ENCODE measurements around the gene MET.

MET gene

DNA sequence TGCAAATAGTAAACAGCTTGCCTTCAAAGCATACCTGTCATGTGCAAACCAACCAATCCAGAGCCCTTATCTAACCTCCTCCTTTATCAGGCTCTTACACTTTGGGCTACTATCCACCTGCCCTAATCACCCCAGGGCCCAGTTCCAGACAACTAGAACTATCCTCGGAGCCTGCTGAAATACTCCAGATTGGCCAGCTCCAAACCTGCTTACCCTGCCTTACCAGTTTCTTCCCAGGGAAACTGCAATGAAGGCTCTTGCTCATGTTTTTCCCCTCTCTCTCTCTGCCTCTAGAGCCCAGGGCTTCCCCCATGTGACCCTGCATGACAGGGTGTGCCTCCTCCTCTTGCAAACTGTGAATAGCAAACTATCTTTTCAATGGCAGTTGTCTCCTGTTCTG is 109.0 kb downstream of the MET start:
- TF ChIP-seq, protein P1, sequence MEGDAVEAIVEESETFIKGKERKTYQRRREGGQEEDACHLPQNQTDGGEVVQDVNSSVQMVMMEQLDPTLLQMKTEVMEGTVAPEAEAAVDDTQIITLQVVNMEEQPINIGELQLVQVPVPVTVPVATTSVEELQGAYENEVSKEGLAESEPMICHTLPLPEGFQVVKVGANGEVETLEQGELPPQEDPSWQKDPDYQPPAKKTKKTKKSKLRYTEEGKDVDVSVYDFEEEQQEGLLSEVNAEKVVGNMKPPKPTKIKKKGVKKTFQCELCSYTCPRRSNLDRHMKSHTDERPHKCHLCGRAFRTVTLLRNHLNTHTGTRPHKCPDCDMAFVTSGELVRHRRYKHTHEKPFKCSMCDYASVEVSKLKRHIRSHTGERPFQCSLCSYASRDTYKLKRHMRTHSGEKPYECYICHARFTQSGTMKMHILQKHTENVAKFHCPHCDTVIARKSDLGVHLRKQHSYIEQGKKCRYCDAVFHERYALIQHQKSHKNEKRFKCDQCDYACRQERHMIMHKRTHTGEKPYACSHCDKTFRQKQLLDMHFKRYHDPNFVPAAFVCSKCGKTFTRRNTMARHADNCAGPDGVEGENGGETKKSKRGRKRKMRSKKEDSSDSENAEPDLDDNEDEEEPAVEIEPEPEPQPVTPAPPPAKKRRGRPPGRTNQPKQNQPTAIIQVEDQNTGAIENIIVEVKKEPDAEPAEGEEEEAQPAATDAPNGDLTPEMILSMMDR (IDR thresholded peaks at IDR 0.05; ENCODE audit: low read depth, low read length): no peak
- Histone ChIP-seq H3K4me3 (ENCODE audit: low read depth, low read length) (no peak overlapping the region), H3K9me3 (ENCODE audit: severe bottlenecking) (no peaks in the 10 kb centered on the region), H3K27ac (no peak overlapping the region), H3K36me3 (no peaks in the 10 kb centered on the region), H3K27me3 (ENCODE audit: insufficient read depth, low read depth, severe bottlenecking) (no peaks in the 10 kb centered on the region)
- no peak for DNase-seq

DNA sequence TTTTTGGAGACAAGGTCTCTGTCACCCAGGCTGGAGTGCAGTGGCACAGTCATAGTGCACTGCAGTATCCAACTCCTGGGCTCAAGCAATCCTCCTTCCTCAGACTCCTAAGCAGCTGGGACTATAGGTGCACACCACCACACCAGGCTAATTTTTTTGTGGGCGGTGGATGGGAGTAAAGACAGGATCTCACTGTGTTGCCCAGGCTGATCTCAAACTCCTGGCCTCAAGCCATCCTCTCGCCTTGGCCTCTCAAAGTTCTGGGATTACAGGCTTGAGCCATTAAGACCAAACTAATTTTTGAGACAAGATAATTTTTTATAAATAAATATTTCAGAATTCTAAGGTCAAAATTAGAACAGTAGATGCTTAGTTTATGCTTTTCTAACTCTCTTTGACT is 109.6 kb downstream of the MET start:
- Histone ChIP-seq H3K4me3 (ENCODE audit: low read depth, low read length) (no peak overlapping the region), H3K9me3 (ENCODE audit: severe bottlenecking) (no peaks in the 10 kb centered on the region), H3K27ac (no peak overlapping the region), H3K36me3 (no peaks in the 10 kb centered on the region), H3K27me3 (ENCODE audit: insufficient read depth, low read depth, severe bottlenecking) (no peaks in the 10 kb centered on the region)
- DNase-seq: no peak
- TF ChIP-seq, protein P1 (IDR thresholded peaks at IDR 0.05; ENCODE audit: low read depth, low read length): no peak

DNA sequence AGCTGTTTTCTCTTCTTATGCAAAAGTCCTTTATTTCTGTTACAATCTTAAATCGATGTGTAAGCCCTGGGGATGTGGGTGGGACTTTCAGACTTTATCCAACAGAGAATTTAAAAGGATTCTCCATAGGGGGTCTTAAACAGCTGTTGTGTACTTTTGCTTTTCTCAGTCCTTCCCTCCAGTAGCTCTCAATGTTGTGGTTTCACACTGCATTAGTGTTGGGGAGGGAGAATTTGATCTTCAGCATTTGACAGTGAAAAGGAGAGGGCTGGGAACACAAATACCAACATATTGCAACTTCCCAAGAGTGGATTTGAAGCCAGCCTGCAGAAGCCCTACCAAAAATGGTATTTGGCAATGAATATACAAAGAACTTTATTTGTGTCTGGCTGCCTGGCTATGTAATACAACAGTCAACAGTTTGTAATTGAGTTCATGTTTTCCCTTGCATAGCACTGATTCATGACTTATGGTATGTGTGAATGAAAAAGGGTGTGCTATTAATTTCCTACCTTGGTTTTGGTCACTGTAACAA is 110.2 kb downstream of the MET start:
- DNase-seq: no peak
- Histone ChIP-seq H3K27me3 (ENCODE audit: insufficient read depth, low read depth, severe bottlenecking) (no peaks in the 10 kb centered on the region), H3K9me3 (ENCODE audit: severe bottlenecking) (no peaks in the 10 kb centered on the region), H3K4me3 (ENCODE audit: low read depth, low read length) (no peak overlapping the region), H3K27ac (no peak overlapping the region), H3K36me3 (no peaks in the 10 kb centered on the region)
- TF ChIP-seq, protein P1 (IDR thresholded peaks at IDR 0.05; ENCODE audit: low read depth, low read length): no peak

DNA sequence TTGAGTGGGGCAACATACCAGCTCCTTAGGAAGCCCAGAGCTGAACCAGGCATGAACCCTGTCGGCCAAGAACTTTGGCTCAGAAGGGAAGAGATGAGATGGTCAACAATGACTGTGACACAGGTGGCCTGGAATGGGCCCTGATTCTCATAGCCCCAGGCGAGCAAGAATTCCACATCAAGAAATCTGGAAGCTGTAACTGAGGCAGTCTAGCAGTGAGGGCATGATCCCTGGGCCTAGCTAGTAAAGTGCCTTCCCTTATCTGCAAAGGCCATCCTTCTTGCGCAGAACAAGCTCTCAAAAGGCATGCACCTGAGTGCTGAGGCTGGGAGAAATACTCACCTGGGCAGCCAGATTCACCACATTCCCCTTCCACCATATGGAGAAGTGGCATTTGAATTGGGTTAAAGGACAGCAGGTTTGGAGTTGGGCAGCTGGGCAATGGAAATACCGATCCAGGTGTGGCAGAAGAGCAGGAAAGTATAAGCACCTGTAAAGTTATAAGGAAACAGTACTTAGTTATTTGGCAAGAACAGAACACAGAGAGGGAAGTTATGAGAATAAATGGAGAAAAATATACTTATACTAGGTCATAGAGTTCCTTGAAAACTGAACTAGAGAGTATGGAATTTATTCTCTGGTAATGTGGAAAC is 111.8 kb downstream of the MET start:
- H3K36me3 ChIP-seq: no peaks in the 10 kb centered on the region
- TF ChIP-seq, protein P1 (IDR thresholded peaks at IDR 0.05; ENCODE audit: low read depth, low read length): no peak
- no peak overlapping the region for H3K27ac ChIP-seq
- DNase-seq: no peak
- no peak overlapping the region for H3K4me3 ChIP-seq (ENCODE audit: low read depth, low read length)
- H3K27me3 ChIP-seq (ENCODE audit: insufficient read depth, low read depth, severe bottlenecking): no peaks in the 10 kb centered on the region
- no peaks in the 10 kb centered on the region for H3K9me3 ChIP-seq (ENCODE audit: severe bottlenecking)

DNA sequence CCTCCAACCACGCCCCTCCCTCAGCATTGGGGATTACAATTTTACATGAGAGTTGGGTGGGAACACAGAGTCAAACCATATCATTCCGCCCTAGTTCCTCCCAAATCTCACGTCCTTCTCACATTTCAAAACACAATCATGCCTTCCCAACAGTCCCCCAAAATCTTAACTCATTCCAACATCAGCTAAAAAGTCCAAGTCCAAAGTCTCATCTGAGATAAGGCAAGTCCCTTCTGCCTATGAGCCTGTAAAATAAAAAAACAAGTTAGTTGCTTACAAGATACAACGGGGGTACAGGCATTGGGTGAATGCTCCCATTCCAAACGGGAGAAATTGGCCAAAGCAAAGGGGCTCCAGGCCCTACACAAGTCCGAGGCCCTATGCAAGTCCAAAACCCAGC is 112.7 kb downstream of the MET start:
- Histone ChIP-seq H3K27ac (no peak overlapping the region), H3K27me3 (ENCODE audit: insufficient read depth, low read depth, severe bottlenecking) (no peaks in the 10 kb centered on the region), H3K4me3 (ENCODE audit: low read depth, low read length) (no peak overlapping the region), H3K9me3 (ENCODE audit: severe bottlenecking) (no peaks in the 10 kb centered on the region), H3K36me3 (no peaks in the 10 kb centered on the region)
- DNase-seq: no peak
- TF ChIP-seq, protein P1 (IDR thresholded peaks at IDR 0.05; ENCODE audit: low read depth, low read length): no peak

DNA sequence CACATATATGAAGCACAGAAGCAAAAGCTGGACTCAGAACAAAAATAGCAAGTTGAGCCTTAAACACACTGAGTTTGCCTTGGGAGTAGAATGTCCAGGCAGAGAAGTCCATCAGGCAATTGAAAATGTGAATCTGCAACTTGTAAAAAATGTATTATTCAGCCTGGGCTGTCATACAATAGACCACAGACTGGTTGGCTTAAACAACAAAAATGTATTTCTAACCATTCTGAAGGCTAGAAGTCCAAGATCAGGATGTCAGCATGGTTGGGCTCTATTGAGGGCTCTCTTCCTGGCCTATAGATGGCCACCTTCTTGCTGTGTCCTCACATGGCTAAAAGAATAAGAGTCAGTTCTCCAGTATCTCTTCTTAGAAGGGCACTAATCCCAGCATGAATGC is 113.8 kb downstream of the MET start:
- TF ChIP-seq, protein P1 (IDR thresholded peaks at IDR 0.05; ENCODE audit: low read depth, low read length): no peak
- Histone ChIP-seq H3K4me3 (ENCODE audit: low read depth, low read length) (no peak overlapping the region), H3K9me3 (ENCODE audit: severe bottlenecking) (no peaks in the 10 kb centered on the region), H3K36me3 (no peaks in the 10 kb centered on the region), H3K27ac (no peak overlapping the region), H3K27me3 (ENCODE audit: insufficient read depth, low read depth, severe bottlenecking) (no peaks in the 10 kb centered on the region)
- no peak for DNase-seq
